CD4-positive, alpha-beta T cell treated with Interleukin-21 for 1 hour (primary cell): Measurements from ENCODE around the gene COL6A2.
"Not testable (repeated sequence)": the region's sequence is repeated elsewhere in the genome, so short reads cannot be mapped to it uniquely, and the experiment has no call there.

ENCODE experiments used
- DNase-seq: peaks from one replicate; pipeline ENCODE4 v3.0.0-alpha.2; 2020

The COL6A2 gene

GRCh38 chr21:46061063-46061462 is 36.8 kb upstream of the COL6A2 start:
- no peak for DNase-seq

DNA sequence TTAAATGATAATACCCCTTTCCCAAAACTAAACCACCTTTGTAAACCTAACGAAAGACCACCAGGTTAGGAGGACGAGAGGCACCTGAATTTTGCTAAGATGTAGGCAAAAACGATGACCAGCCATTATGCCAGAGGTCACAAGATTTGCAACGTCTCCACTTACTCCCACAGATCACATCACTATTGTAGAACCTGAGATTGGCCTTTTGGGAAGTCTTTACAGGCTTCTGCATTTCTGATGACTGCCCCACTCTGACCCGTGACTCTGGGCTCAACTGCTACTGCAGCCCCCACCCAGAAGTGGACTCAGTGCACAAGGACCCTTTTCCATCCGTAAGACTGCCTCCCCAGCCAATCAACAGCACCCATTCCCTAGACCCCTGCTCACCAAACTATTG is 36.4 kb upstream of the COL6A2 start:
- no peak for DNase-seq

DNA sequence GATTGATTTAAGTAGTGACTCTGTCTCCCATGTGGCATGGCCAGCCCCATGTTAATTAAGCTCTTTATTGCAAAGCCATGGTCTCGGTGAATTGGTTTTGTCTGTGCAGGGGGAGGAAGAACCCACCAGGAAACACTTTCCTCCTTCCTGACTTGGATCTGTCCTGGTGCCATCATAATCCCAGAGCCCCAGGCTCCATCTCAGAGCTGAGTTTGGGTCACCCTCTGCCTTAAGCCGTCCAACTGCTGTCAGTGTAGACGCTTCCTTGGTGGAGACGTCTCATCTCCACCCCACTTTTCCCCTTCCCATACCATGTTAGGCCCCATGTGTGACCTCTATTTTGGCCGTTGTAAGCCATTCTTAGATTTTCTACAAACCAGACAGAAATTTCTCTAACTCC is 36.0 kb upstream of the COL6A2 start:
- DNase-seq: no peak

DNA sequence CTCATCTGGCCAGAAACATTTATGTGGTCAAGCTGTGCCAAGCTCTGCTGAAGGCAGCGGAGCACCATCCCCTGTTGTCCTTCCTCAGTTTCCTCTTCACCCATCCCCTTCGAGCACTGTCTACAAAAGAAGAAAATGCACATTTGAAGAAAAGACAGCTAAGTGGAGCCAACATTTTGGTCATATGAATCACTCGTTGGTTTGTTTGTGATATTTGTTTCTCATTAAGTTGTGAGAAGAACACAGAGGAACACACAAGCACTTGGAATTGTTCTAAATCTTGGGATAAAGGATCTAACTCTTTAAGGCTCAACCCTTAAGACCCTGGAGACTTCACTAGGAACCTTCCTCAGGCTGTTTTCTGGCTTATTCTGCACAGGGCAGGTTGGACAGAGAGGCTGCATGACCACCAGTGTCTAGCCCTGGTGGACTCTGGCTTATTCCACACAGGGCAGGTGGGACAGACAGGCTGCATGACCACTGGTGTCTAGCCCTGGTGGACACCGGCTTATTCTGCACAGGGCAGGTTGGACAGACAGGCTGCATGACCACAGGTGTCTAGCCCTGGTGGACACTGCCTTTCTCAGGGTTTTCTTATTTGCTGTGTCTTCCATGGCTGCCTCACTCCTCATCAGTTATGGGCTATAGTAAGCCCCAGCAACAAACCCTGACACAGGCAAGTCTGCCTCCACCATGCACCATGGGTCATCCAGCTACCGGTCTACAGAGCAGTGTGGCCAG is 35.3 kb upstream of the COL6A2 start:
- DNase-seq: no peak

- no peak for DNase-seq
Measured at GRCh38 chr21:46063227-46063626, 34.7 kb upstream of the COL6A2 start.

GRCh38 chr21:46063734-46064680 is 33.9 kb upstream of the COL6A2 start:
- DNase-seq: no peak

GRCh38 chr21:46064870-46065214 is 33.1 kb upstream of the COL6A2 start:
- DNase-seq: no peak

DNA sequence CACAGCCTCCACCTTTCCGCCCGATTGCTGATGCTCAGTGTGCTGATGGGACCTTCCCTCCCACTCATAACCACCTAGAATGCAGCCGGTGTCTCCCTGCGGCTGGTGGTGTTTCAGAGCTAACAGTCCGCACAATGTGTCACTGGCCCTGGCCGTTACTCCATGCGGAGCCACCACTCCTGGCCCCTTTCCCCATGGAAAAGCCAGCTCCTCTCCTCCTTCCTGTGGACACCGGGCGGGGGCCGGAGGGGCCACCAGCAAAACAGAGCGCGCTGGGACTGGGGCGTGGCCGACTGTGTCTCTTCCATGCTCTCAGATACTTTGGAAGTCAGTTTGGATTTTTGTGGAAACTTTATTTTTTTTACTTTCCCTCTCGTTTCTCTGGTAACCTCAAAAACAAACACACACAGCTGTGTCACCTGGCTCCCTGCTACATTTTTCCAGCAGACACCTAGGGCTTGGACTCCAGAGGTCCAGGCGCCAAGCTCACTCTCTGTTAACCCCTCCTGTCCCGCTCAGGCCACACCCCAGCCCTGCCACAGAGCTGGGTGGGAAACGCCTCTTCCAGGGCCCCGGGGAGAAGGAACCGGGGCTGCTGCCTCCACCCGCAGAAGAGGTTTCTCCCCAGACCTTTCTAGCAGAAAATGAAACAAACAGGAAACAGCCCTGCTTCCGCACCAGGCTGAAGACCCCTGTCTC is 32.5 kb upstream of the COL6A2 start:
- no peak for DNase-seq

- no peak for DNase-seq
Measured at GRCh38 chr21:46065914-46066551, 31.9 kb upstream of the COL6A2 start.

DNA sequence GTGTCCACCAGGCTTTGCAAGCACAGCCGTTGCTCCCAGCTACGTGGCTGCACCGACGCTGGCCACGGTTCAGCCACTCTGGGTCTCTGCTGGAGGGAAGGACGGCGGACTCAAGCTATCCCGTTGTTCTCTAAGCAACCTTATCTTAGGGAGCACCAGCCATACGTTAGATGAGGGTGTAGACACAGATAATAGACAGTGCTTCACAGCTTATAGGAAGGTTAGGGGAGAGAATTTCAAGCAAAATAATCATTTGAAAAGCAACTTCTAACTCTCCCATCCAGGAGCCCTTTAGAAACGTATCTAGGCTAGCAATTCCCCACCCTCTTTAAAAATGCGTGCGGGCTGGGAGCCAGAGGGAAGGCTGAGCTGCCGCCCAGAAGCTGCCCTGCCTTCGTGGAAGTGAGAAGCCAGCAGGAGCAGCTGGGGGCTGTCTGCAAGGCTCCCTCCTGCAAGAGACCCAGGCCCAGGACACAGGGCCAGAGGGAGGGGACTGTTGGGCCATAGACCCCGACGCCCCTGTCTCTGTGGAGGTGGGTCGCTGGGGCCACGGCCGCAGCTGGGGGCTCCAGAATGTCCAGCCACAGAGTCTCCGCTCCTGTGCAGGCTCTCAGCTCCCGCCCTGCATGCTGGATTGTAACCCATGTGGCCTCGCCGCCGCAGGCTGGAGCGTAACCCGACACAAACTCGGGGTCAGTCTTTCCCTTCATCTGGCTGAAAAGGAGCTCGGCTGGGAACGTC is 31.2 kb upstream of the COL6A2 start:
- DNase-seq: no peak

DNA sequence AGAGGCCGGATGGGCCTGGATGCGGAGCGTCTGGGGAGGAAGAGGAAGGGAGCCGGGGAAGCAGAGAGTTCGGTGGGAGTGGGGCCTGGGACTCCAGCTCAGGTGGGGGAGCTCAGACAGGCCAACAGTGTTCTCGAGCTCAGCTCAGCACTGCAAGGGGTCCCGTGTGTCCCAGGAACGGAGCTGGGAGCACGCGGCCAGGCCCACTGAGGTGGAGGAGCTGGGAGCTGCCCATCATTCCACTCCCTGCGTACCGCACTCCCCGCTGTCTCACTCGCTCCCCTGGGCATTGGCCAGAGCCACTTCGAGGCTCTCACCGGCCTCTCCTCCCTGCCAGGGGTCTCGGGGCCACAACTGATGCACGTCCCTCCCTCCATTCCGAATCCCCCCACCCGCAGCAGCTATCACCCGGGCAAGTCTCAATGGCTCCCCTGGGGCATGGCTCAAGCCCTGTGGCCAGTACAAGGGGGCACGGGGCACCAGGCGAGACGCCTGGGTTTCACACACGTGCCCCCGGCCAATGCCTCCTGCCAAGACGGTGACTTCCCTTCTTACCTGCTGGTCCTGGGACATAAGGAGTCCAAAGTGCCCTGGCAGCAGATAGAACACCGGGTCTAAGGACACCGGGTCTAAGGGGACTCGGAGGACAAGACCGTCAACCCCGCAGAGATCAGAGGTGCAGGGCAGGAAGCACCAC is 30.3 kb upstream of the COL6A2 start:
- no peak for DNase-seq

DNA sequence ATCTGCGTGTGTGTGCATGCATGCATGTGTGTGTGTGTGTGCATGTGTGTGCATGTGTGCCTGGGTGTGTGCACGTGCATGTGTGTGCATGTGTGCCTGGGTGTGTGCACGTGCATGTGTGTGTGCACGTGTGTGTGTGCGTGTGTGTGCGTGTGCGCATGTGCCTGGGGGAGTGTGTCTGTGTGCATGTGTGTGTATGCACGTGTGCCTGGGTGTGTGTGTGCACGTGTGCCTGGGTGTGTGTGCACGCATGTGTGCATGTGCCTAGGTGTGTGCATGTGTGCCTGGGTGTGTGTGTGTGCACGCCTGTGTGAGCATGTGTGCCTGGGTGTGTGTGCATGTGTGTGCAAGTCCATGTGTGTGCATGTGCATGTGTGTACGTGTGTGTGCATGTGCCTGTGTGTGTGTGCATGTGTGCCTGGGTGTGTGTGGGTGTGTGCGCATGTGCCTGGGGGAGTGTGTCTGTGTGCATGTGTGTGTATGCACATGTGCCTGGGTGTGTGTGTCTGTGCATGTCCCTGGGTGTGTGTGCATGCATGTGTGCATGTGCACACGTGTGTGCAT is 29.3 kb upstream of the COL6A2 start:
- no peak for DNase-seq

DNA sequence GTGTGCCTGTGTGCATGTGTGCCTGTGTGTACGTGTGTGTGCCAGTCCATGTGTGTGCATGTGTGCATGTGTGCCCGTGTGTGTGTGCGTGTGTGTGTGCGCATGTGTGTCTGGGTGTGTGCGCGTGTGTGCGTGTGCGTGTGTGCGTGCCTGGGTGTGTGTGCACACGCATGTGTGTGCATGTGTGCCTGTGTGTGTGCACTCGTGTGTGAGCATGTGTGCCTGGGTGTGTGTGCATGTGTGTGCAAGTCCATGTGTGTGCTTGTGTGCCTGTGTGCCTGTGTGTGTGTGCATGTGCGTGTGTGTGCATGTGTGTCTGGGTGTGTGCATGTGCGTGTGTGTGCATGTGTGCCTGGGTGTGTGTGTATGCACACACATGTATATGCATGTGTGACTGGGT is 28.7 kb upstream of the COL6A2 start:
- no peak for DNase-seq

- no peak for DNase-seq
Measured at GRCh38 chr21:46069719-46070279, 28.1 kb upstream of the COL6A2 start.

DNA sequence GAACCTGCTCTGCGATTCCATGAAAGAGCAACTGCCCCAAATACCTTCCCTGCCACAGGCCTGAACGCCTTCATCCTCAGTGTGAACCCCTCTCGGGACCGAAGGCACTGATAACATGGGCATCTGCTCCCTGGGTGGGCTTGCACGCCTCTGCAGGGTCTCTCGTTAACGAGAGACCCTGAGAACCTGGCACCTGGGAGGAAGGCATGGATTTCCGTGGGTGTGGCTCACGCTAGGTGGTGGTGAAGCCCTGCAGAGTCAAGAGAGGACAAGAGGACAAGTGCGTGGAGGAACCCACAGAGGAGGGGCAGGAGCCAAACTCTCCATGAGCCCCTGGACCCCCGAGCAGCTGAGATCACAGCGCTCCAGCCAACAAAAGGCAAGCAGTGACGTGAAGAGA is 26.8 kb upstream of the COL6A2 start:
- no peak for DNase-seq

GRCh38 chr21:46076724-46077123 is 21.2 kb upstream of the COL6A2 start:
- not testable (repeated sequence) for DNase-seq

- DNase-seq: no peak
Measured at GRCh38 chr21:46077674-46078101, 20.2 kb upstream of the COL6A2 start.

DNA sequence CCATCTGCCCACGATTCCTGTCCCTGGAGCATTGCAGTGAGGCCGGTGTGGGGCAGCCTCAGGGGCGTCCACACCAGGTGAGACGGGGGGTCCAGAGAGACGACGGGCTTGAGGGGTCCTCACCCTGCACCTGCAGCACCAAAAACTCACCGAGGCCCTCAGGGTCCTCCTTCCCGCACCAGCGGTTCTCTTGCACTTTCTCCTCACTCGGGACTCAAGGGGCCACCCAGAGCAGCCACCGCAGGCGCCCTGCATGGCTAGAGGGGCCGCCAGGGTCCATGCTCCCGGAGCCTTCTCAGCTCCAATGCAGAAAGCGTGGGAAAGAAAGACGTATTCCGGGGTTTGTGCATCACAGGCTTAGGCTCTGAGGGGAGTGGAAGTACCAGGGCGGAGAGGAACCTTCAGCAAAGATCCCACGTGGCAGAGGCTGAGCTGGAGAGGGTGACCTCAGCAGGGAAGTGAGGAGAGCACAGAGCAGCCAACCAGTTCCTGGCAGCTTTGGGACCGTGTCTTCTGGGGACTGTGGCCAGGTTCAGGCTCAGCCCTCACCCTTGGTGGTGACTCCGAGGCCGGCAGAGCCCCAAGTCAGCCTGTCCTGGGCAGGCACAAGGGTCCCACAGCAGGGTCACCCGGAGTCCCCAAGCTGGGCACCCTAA is 19.5 kb upstream of the COL6A2 start:
- no peak for DNase-seq

GRCh38 chr21:46078978-46079351 is 18.9 kb upstream of the COL6A2 start:
- DNase-seq: no peak

DNA sequence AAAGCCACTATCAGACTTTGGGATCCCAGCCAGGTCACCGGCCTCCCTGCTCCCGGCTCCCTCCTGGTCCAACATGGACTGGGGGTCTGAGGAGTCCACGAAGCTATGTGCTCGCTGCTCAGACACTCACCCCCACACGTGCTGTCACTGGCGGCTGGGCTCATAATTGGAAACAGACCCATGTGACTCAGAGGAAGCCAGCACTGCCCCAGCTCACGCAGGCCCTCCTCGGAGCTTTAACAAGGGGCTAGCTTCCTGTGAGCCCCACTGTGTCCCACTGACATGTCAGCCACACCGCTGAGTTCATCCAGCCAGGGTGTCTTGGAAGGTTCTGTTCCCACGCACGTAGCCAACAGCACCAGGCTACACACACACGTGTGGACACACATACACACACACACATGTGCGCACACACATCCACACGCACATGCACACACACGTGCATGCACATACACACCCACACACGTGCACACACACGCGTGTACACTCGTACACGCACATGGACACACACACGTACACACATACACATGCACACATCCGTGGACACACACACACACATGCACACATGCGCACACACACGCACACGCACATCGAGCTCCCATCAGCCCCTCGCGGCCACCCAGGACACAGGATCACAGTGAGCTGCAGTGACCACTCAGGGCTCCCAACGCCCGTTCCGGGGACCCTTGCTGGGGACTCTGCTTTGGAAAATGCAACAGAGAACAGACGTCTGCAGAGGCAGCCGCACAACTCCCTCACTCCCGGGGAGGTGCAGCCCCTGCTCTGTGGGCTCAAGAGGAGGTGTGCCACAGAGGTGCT is 18.4 kb upstream of the COL6A2 start:
- DNase-seq: no peak
